Neural progenitor cell (in vitro differentiated cells): ENCODE results near the gene EPHA4. TPM values are rescaled to one million over a fixed set of nuclear protein-coding genes. Genes with fewer than 3 reads are reported as not detected.

Experiments used
- DNase-seq: peaks from one replicate; pipeline ENCODE4 v3.0.0-alpha.2; 2016; ENCODE audit warnings: low spot score
- H2AFZ ChIP-seq: fragments of 200-600 bp; sonication (generic); replicated peaks from 2 replicates; pipeline ENCODE4 v1.6.1; 2016; ENCODE audit warnings: antibody characterized with exemption
- H3F3A ChIP-seq: fragments of 200-600 bp; sonication (generic); 2 replicates; pipeline ENCODE4 v1.6.1; 2016; ENCODE audit warnings: antibody characterized with exemption, low read depth
- H3K27ac ChIP-seq: fragments of 200-600 bp; sonication (generic); 2 replicates; pipeline ENCODE4 v1.5.1; 2016; ENCODE audit warnings: mild to moderate bottlenecking
- H3K27me3 ChIP-seq: fragments of 200-600 bp; sonication (generic); 2 replicates; pipeline ENCODE4 v1.6.1; 2016; ENCODE audit warnings: mild to moderate bottlenecking, moderate library complexity
- H3K36me3 ChIP-seq: fragments of 200-600 bp; sonication (generic); 2 replicates; pipeline ENCODE4 v1.5.1; 2016
- H3K4me1 ChIP-seq: fragments of 200-600 bp; sonication (generic); 2 replicates; pipeline ENCODE4 v1.6.1; 2016; ENCODE audit warnings: mixed run types
- H3K4me2 ChIP-seq: fragments of 200-600 bp; sonication (generic); 2 replicates; pipeline ENCODE4 v1.6.1; 2016
- H3K4me3 ChIP-seq: fragments of 200-600 bp; sonication (generic); 2 replicates; pipeline ENCODE4 v1.5.1; 2016
- H3K79me2 ChIP-seq: fragments of 200-600 bp; sonication (generic); 2 replicates; pipeline ENCODE4 v1.6.1; 2016; ENCODE audit warnings: low read depth
- H3K9ac ChIP-seq: fragments of 200-600 bp; sonication (generic); 2 replicates; pipeline ENCODE4 v1.6.1; 2016
- H3K9me3 ChIP-seq: fragments of 200-600 bp; sonication (generic); 2 replicates; pipeline ENCODE4 v1.5.1; 2016; ENCODE audit warnings: low read depth
- H4K20me1 ChIP-seq: fragments of 200-600 bp; sonication (generic); 2 replicates; pipeline ENCODE4 v1.6.1; 2016; ENCODE audit warnings: low read depth
- H3K27ac Mint-ChIP-seq: 3 replicates; pipeline ENCODE4 v1.8.0; 2021; ENCODE audit warnings: mixed read lengths
- H3K27me3 Mint-ChIP-seq: 2 replicates; pipeline ENCODE4 v1.8.0; 2022; ENCODE audit warnings: low read depth, mild to moderate bottlenecking, inconsistent platforms, moderate library complexity, mixed read lengths; ENCODE audit not compliant: insufficient read depth
- H3K36me3 Mint-ChIP-seq: 3 replicates; pipeline ENCODE4 v1.8.0; 2021; ENCODE audit warnings: mixed read lengths
- H3K4me1 Mint-ChIP-seq: 3 replicates; pipeline ENCODE4 v1.8.0; 2021; ENCODE audit warnings: mixed read lengths
- H3K4me3 Mint-ChIP-seq: 3 replicates; pipeline ENCODE4 v1.8.0; 2021; ENCODE audit warnings: mild to moderate bottlenecking, moderate library complexity, mixed read lengths
- H3K9me3 Mint-ChIP-seq: 3 replicates; pipeline ENCODE4 v1.8.0; 2020; ENCODE audit warnings: mixed read lengths
- EZH2 ChIP-seq: fragments of 200-600 bp; sonication (generic); IDR thresholded peaks from 2 replicates; pipeline ENCODE4 v1.6.1; 2017; ENCODE audit warnings: antibody characterized with exemption, mild to moderate bottlenecking, moderate library complexity
- EZH2phosphoT487 ChIP-seq: fragments of 200-600 bp; sonication (generic); IDR thresholded peaks from 2 replicates; pipeline ENCODE4 v1.6.1; 2017; ENCODE audit warnings: antibody characterized with exemption
- total RNA-seq: library from RNA; depleted of rRNA; stranded (reverse); fragments of >200 nt; gene quantifications from 2 replicates; pipeline ENCODE4 v1.2.3, GENCODE V29; 2015; ENCODE audit warnings: low replicate concordance
- TF ChIP-seq, protein P1 (sequence below): fragments of 200-600 bp; sonication (generic); IDR thresholded peaks from 2 replicates; pipeline ENCODE4 v1.5.1; 2017; ENCODE audit warnings: antibody characterized with exemption, mild to moderate bottlenecking

Gene EPHA4
- total RNA-seq, 1 donor from 2014 or later: 323 TPM

DNA sequence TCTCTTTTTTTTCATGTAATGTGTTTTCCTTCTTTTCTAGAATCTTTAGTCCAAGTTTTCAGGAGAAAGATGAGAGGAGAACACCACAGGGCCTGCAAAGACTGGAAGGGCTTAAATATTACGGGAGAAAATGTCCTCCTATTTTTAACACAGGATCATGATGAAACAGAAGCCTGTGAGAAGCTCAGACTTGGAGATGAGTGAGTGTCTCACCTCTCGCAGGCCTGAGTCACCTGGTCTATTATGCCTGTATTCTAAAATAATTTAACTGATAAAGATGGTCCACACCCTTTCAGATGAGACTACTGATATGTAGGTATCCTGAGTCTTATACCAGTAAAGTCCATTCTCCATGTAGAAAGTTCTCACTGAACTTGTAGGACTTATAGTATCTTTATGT lies 143.2 kb downstream of the EPHA4 start:
- H3K4me1 ChIP-seq: peaks cover 12% of the 10 kb centered on the region
- H3K4me2 ChIP-seq: no peak overlapping the region
- no peak for DNase-seq
- no peak overlapping the region for H2AFZ ChIP-seq
- peaks cover 90% of the 10 kb centered on the region for H4K20me1 ChIP-seq
- peaks cover 51% of the 10 kb centered on the region for H3F3A ChIP-seq
- no peak overlapping the region for H3K4me3 Mint-ChIP-seq
- H3K4me3 ChIP-seq: no peak overlapping the region
- H3K27me3 ChIP-seq: no peaks in the 10 kb centered on the region
- H3K36me3 ChIP-seq: peaks cover 71% of the 10 kb centered on the region
- H3K9me3 Mint-ChIP-seq: no peaks in the 10 kb centered on the region
- no peak overlapping the region for H3K27ac Mint-ChIP-seq
- H3K27ac ChIP-seq: no peak overlapping the region
- H3K9ac ChIP-seq: no peak overlapping the region
- H3K36me3 Mint-ChIP-seq: peaks cover 56% of the 10 kb centered on the region
- TF ChIP-seq, protein P1, sequence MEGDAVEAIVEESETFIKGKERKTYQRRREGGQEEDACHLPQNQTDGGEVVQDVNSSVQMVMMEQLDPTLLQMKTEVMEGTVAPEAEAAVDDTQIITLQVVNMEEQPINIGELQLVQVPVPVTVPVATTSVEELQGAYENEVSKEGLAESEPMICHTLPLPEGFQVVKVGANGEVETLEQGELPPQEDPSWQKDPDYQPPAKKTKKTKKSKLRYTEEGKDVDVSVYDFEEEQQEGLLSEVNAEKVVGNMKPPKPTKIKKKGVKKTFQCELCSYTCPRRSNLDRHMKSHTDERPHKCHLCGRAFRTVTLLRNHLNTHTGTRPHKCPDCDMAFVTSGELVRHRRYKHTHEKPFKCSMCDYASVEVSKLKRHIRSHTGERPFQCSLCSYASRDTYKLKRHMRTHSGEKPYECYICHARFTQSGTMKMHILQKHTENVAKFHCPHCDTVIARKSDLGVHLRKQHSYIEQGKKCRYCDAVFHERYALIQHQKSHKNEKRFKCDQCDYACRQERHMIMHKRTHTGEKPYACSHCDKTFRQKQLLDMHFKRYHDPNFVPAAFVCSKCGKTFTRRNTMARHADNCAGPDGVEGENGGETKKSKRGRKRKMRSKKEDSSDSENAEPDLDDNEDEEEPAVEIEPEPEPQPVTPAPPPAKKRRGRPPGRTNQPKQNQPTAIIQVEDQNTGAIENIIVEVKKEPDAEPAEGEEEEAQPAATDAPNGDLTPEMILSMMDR: no peak
- TF ChIP-seq EZH2 (no peak), EZH2phosphoT487 (no peak)
- H3K9me3 ChIP-seq: no peaks in the 10 kb centered on the region
- peaks cover 79% of the 10 kb centered on the region for H3K79me2 ChIP-seq
- peaks cover 41% of the 10 kb centered on the region for H3K4me1 Mint-ChIP-seq
- H3K27me3 Mint-ChIP-seq: peaks cover 2% of the 10 kb centered on the region

- Histone ChIP-seq H2AFZ (no peak overlapping the region), H3K79me2 (peaks cover 87% of the 10 kb centered on the region), H3K27ac (no peak overlapping the region), H3K27me3 (no peaks in the 10 kb centered on the region), H3F3A (peaks cover 50% of the 10 kb centered on the region), H4K20me1 (peaks cover 99% of the 10 kb centered on the region), H3K9ac (no peak overlapping the region), H3K4me3 (no peak overlapping the region), H3K36me3 (peaks cover 74% of the 10 kb centered on the region), H3K9me3 (no peaks in the 10 kb centered on the region), H3K4me1 (peaks cover 12% of the 10 kb centered on the region), H3K4me2 (no peak overlapping the region)
- Mint-ChIP-seq H3K27me3 (no peaks in the 10 kb centered on the region), H3K27ac (peak overlapping the region; percentile 99), H3K4me1 (peaks cover 50% of the 10 kb centered on the region), H3K9me3 (no peaks in the 10 kb centered on the region), H3K36me3 (peaks cover 57% of the 10 kb centered on the region), H3K4me3 (peak overlapping the region; percentile 62)
- DNase-seq: peak; percentile 27
- TF ChIP-seq EZH2phosphoT487 (no peak), EZH2 (no peak)
- TF ChIP-seq, protein P1: no peak
These were observed 145.2 kb downstream of the EPHA4 start for GRCh38 chr2:221426929-221427328.

- DNase-seq: no peak
- Histone ChIP-seq H3K4me3 (no peak overlapping the region), H3K27me3 (no peaks in the 10 kb centered on the region), H3K4me1 (peaks cover 12% of the 10 kb centered on the region), H4K20me1 (peaks cover 99% of the 10 kb centered on the region), H3K9me3 (no peaks in the 10 kb centered on the region), H3K9ac (no peak overlapping the region), H3F3A (peaks cover 48% of the 10 kb centered on the region), H3K36me3 (peaks cover 76% of the 10 kb centered on the region), H3K79me2 (peaks cover 89% of the 10 kb centered on the region), H2AFZ (no peak overlapping the region), H3K4me2 (no peak overlapping the region), H3K27ac (peak overlapping the region; percentile 30)
- Mint-ChIP-seq H3K9me3 (no peaks in the 10 kb centered on the region), H3K4me3 (no peak overlapping the region), H3K36me3 (peaks cover 52% of the 10 kb centered on the region), H3K27ac (peak overlapping the region; percentile 92), H3K4me1 (peaks cover 50% of the 10 kb centered on the region), H3K27me3 (no peaks in the 10 kb centered on the region)
- TF ChIP-seq EZH2 (no peak), EZH2phosphoT487 (no peak)
- TF ChIP-seq, protein P1: no peak
These were observed 146.2 kb downstream of the EPHA4 start for GRCh38 chr2:221425891-221426290.
